Osteocyte (in vitro differentiated cells): ENCODE measurements around the gene ROBO2. TPM values are rescaled to one million over a fixed set of nuclear protein-coding genes. Genes with fewer than 3 reads are reported as not detected.

Source experiments
- DNase-seq: peaks from one replicate; pipeline ENCODE4 v3.0.0; 2021; ENCODE audit warnings: mixed read lengths; ENCODE audit not compliant: unreplicated experiment; ENCODE audit errors: extremely low spot score
- H3K27ac Mint-ChIP-seq: one replicate; pipeline ENCODE4 v1.8.0; 2021; ENCODE audit warnings: mild to moderate bottlenecking, mixed read lengths; ENCODE audit not compliant: unreplicated experiment
- H3K27me3 Mint-ChIP-seq: one replicate; pipeline ENCODE4 v1.8.0; 2021; ENCODE audit warnings: mixed read lengths; ENCODE audit not compliant: unreplicated experiment
- H3K36me3 Mint-ChIP-seq: one replicate; pipeline ENCODE4 v1.8.0; 2021; ENCODE audit warnings: mixed read lengths; ENCODE audit not compliant: unreplicated experiment
- H3K4me1 Mint-ChIP-seq: one replicate; pipeline ENCODE4 v1.8.0; 2021; ENCODE audit warnings: mixed read lengths; ENCODE audit not compliant: unreplicated experiment
- H3K4me3 Mint-ChIP-seq: one replicate; pipeline ENCODE4 v1.8.0; 2021; ENCODE audit warnings: mild to moderate bottlenecking, moderate library complexity, mixed read lengths; ENCODE audit not compliant: unreplicated experiment
- H3K9me3 Mint-ChIP-seq: one replicate; pipeline ENCODE4 v1.8.0; 2021; ENCODE audit warnings: mixed read lengths; ENCODE audit not compliant: unreplicated experiment
- total RNA-seq: library from RNA; stranded (reverse); gene quantifications from 2 replicates; pipeline ENCODE4 v1.2.1, GENCODE V29; 2021
- TF ChIP-seq, protein P1 (sequence below): fragments of 200-600 bp; sonication (generic); IDR thresholded peaks from 2 replicates; pipeline ENCODE4 v1.5.0; 2021; ENCODE audit warnings: antibody characterized with exemption, mild to moderate bottlenecking, moderate library complexity

Gene ROBO2
- total RNA-seq, 1 donor from 2014 or later: 18.4 TPM

GRCh38 chr3:77160931-77161497, 121.1 kb downstream of the ROBO2 start:
- TF ChIP-seq, protein P1, sequence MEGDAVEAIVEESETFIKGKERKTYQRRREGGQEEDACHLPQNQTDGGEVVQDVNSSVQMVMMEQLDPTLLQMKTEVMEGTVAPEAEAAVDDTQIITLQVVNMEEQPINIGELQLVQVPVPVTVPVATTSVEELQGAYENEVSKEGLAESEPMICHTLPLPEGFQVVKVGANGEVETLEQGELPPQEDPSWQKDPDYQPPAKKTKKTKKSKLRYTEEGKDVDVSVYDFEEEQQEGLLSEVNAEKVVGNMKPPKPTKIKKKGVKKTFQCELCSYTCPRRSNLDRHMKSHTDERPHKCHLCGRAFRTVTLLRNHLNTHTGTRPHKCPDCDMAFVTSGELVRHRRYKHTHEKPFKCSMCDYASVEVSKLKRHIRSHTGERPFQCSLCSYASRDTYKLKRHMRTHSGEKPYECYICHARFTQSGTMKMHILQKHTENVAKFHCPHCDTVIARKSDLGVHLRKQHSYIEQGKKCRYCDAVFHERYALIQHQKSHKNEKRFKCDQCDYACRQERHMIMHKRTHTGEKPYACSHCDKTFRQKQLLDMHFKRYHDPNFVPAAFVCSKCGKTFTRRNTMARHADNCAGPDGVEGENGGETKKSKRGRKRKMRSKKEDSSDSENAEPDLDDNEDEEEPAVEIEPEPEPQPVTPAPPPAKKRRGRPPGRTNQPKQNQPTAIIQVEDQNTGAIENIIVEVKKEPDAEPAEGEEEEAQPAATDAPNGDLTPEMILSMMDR: no peak
- H3K27me3 Mint-ChIP-seq: no peaks in the 10 kb centered on the region
- H3K27ac Mint-ChIP-seq: no peak overlapping the region
- no peak overlapping the region for H3K4me3 Mint-ChIP-seq
- DNase-seq: no peak
- no peaks in the 10 kb centered on the region for H3K36me3 Mint-ChIP-seq
- H3K9me3 Mint-ChIP-seq: no peaks in the 10 kb centered on the region
- H3K4me1 Mint-ChIP-seq: peaks cover 19% of the 10 kb centered on the region

GRCh38 chr3:77169823-77170222, 129.9 kb downstream of the ROBO2 start:
- Mint-ChIP-seq H3K4me1 (peaks cover 7% of the 10 kb centered on the region), H3K36me3 (no peaks in the 10 kb centered on the region), H3K27me3 (no peaks in the 10 kb centered on the region), H3K4me3 (no peak overlapping the region), H3K9me3 (no peaks in the 10 kb centered on the region), H3K27ac (no peak overlapping the region)
- no peak for DNase-seq
- TF ChIP-seq, protein P1: no peak

GRCh38 chr3:77171026-77171425, 131.1 kb downstream of the ROBO2 start:
- Mint-ChIP-seq H3K4me1 (peaks cover 7% of the 10 kb centered on the region), H3K36me3 (no peaks in the 10 kb centered on the region), H3K4me3 (no peak overlapping the region), H3K27me3 (no peaks in the 10 kb centered on the region), H3K27ac (no peak overlapping the region), H3K9me3 (no peaks in the 10 kb centered on the region)
- DNase-seq: no peak
- TF ChIP-seq, protein P1: no peak

- no peak overlapping the region for H3K4me3 Mint-ChIP-seq
- H3K4me1 Mint-ChIP-seq: no peaks in the 10 kb centered on the region
- no peaks in the 10 kb centered on the region for H3K27me3 Mint-ChIP-seq
- no peaks in the 10 kb centered on the region for H3K36me3 Mint-ChIP-seq
- TF ChIP-seq, protein P1: no peak
- H3K27ac Mint-ChIP-seq: no peak overlapping the region
- no peak for DNase-seq
- no peaks in the 10 kb centered on the region for H3K9me3 Mint-ChIP-seq
Observed at GRCh38 chr3:77179762-77180161, 139.9 kb downstream of the ROBO2 start.

GRCh38 chr3:77182341-77182740, 142.4 kb downstream of the ROBO2 start:
- H3K4me1 Mint-ChIP-seq: peaks cover 8% of the 10 kb centered on the region
- TF ChIP-seq, protein P1: no peak
- no peaks in the 10 kb centered on the region for H3K9me3 Mint-ChIP-seq
- DNase-seq: no peak
- no peaks in the 10 kb centered on the region for H3K27me3 Mint-ChIP-seq
- H3K36me3 Mint-ChIP-seq: no peaks in the 10 kb centered on the region
- no peak overlapping the region for H3K4me3 Mint-ChIP-seq
- H3K27ac Mint-ChIP-seq: no peak overlapping the region
